Left forelimb (tissue), 1 donor: Measurements from ENCODE around the gene RCC2.
A peak's percentile ranks its signal among the peaks of the same experiment; 100 is the strongest.

Experiments
- DNase-seq: peaks from one replicate; pipeline ENCODE4 v3.0.0-alpha.2; 2018; ENCODE audit warnings: low spot score

The RCC2 gene

GRCh38 chr1:17442841-17443240 lies 3.4 kb upstream of the RCC2 start:
- DNase-seq: no peak

- DNase-seq: no peak
Measured at GRCh38 chr1:17441993-17442357, 2.5 kb upstream of the RCC2 start.

GRCh38 chr1:17441265-17441992 lies 2.0 kb upstream of the RCC2 start:
- DNase-seq: no peak

- DNase-seq: no peak
Measured at GRCh38 chr1:17440827-17441168, 1.3 kb upstream of the RCC2 start.

GRCh38 chr1:17440074-17440826 lies 773 bp upstream of the RCC2 start:
- DNase-seq: no peak

GRCh38 chr1:17438318-17439249 lies 893 bp downstream of the RCC2 start:
- peak; percentile 77 for DNase-seq

- peak; percentile 82 for DNase-seq
Measured at GRCh38 chr1:17437580-17438317, 1.7 kb downstream of the RCC2 start.

- no peak for DNase-seq
Measured at GRCh38 chr1:17437260-17437579, 2.3 kb downstream of the RCC2 start.

GRCh38 chr1:17436380-17437174 lies 2.9 kb downstream of the RCC2 start:
- no peak for DNase-seq

GRCh38 chr1:17434601-17435000 lies 4.9 kb downstream of the RCC2 start:
- DNase-seq: no peak

GRCh38 chr1:17434016-17434415 lies 5.5 kb downstream of the RCC2 start:
- no peak for DNase-seq

GRCh38 chr1:17433261-17433660 lies 6.2 kb downstream of the RCC2 start:
- DNase-seq: no peak

GRCh38 chr1:17432412-17432811 lies 7.1 kb downstream of the RCC2 start:
- DNase-seq: no peak

GRCh38 chr1:17429183-17429582 lies 10.3 kb downstream of the RCC2 start:
- DNase-seq: no peak

- DNase-seq: no peak
Measured at GRCh38 chr1:17427696-17428660, 11.5 kb downstream of the RCC2 start.

GRCh38 chr1:17425806-17426600 lies 13.5 kb downstream of the RCC2 start:
- DNase-seq: no peak

GRCh38 chr1:17423781-17424245 lies 15.7 kb downstream of the RCC2 start:
- DNase-seq: no peak

- no peak for DNase-seq
Measured at GRCh38 chr1:17422461-17422860, 17.0 kb downstream of the RCC2 start.

GRCh38 chr1:17420391-17420918 lies 19.0 kb downstream of the RCC2 start:
- no peak for DNase-seq
